NCI-H510A treated with DMSO at 0.1 percent for 48 hours (cell line): Measurements from ENCODE around the gene ZNHIT2.

Experiments used
- DNase-seq: peaks from one replicate; lab custom pipeline; 2025; lab: John Stamatoyannopoulos, UW

Gene ZNHIT2

GRCh38 chr11:65134240-65134951 is 16.9 kb upstream of the ZNHIT2 start, which contains the start of gene SYVN1:
TSS of gene SYVN1 (minus strand) at chr11:65134519. CDS start at chr11:65133601, 918 bp downstream.
- DNase-seq = peak; percentile 94

DNA sequence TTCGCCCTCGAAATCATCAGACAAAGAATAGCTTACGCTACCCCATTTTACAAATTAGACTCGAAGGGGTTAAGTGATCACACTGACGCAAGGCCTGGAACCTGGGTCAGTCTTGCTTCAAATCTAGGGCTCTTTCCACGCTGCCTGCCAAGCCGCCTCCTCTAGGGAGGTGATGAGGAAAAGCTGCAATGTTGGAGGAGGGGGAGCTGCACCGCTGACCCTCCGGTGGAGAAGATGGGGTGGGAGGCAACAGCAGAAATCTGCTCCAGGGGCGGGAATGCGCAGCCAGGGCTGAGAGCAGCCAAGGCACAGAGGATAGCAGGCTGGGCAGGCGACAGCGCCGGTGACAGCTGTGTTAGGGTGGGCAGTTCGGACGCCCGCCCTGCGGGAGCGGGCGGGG is 16.2 kb upstream of the ZNHIT2 start:
- no peak for DNase-seq

GRCh38 chr11:65132988-65133700 is 15.6 kb upstream of the ZNHIT2 start:
- peak; percentile 26 for DNase-seq

GRCh38 chr11:65132238-65132987 is 14.9 kb upstream of the ZNHIT2 start:
- no peak for DNase-seq

DNA sequence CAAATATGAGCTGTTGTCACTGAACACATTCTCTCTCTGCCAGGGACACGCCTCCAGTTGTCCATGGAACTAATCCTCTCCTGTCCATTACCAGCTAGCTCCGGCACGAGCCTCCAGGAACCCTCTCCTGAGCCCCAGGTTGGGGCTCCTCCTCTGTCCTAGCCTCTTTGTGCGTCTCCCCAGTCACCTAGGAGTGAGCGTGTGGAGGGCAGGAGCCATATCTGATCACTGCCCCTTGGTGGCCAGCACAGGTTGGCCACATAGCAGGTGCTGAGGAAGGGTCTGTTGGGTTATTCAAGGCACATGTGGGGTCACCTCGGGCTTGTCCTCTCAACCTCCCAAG is 14.4 kb upstream of the ZNHIT2 start:
- DNase-seq = no peak

GRCh38 chr11:65131417-65131776 is 13.9 kb upstream of the ZNHIT2 start:
- no peak for DNase-seq

GRCh38 chr11:65130631-65131416 is 13.3 kb upstream of the ZNHIT2 start:
- DNase-seq = no peak

DNA sequence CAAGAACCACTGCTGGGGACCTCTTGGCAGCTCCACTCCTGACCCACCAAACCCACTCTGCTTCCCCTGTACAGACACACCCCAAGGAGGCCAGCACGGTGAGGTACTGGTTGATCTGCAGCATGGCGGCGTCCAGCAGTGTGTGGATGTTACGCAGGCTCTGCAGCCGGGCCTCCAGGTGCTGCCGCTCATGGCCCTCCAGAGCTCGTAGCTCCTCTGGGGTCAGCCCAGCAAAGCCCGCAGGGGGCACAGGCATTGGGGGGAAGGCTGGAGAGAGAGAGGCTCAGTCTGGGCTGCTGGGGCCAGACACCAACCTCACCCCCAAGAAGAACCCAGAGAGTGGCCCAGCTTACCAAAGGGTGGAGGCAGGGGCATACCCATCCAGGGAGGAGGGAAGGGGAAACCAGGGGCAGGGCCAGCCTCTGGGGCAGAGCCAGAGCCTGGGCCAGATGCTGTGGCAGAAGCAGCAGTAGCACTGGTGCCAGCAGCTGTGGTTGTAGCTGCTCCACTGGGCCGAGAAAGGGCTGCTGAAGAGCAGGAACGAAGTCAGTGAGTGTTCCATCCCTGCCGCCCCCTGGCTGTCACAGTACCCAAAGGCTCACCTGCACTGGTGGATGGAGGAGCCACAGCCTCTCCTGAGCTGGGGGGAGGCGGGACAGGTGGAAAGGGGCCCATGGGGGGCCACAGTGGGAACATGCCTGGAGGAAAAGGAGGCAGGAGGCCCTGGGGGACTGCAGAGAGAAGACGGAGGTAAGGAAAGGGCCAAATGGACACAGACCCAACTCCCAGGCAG is 12.3 kb upstream of the ZNHIT2 start:
- no peak for DNase-seq

DNA sequence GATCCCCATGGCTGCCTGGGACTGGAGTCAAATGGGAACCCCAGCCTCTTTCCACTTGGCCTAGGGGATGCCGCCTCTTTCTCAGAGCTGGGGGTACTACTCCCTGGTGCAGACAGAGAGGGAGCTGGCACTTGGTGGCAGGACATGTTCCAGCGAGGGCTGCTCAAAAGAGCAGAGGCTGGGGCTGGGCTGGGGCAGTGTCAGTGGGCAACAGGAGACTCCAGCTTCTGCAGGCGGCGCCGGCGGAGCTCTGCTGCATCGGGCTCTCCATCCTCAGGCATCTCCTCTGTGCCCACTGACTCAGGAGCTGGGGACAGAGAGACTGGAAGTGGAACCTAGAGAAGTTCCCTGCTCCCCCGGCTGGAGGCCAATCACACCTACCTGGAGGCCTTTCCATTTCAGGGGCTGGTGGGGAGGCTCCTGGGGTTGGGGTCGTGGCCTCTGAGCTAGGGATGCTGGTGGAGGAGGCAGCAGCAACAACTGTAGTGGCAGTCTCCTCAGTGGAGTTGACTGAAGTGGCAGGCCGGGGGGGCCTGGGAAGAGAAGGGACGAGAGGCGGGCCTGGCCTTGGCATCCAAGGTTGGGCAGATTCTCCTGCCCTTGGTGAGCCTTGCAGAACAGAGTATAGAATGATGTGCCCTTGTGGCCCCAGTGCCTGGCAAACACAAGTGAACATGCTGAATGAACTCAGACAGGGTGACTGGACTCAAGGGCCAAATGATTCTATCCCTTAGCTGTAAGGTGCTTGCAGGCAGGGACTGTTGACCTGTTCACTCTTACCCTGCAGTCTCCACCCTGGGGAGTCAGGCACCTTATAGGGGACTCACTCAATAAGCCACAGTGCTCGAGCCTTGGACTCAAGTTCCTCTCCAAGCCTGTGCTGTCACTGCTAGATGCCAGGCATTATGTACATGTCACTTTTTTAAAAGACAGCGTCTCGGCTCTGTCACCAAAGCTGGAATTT is 11.0 kb upstream of the ZNHIT2 start:
- no peak for DNase-seq

DNA sequence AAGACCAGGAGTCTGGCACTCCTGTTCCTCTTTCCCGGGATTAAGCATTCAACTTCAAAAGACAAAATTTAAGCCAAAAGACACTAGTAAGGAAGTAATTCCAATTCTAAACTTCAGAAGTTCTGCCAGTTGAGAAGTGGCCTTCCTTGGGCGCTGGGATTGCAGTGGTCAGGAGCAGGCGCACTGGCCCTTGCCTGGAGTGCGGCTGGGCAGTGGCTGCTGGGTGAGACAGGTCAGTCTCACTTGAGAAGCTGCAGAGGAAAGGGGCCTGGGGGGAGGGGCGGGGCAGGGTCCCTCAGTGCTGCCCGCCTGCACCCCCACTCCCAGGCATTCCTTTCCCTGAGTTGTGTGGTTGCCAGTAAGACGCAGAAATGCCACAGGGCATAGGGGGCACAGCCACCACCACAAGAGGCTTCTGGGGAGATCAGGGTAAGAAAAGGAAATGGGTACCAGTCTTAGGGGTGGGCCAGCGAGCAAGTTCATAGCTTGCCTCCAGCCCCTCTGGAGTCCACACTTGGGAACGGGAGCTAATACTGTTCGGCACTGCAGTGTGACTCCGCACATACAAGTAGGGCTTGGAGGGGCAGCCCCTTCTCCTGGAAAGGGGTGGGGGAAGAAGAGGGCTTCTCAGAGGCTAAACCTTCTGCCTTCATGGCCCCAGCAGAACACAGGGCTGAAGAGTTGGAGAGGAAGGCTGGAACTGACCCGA is 10.1 kb upstream of the ZNHIT2 start:
- no peak for DNase-seq

DNA sequence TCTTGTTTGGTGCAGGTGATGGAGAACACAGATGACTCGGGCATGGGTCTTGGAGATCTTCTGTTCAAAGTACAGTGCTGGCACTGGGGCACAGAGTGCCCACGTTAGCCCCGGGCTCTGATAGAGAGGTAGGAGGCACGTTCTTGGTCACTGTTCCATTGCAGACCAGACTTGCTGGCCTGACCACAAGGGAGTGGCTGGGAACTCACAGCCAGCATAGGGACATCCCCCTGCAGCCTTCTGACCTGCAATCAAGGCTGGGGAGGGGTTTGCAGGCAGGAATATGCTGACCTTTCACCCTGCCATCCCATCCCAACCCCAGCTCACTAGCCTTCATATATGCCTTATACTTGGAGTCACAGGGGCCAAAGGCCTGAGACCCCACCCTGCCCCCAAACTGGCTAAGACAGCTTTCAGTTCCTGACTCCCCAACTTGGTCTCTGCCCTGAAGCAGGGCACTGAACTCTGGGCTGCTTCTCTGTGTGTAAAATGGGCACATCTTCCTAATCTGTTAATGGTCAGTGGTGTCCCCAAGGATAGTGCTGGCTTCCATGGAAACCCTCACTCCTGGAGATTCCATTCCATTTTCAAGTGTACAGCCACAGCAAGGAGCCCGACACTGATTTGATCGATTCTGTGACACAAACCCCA is 9.2 kb upstream of the ZNHIT2 start:
- no peak for DNase-seq

GRCh38 chr11:65125197-65126056 is 7.9 kb upstream of the ZNHIT2 start:
- no peak for DNase-seq

DNA sequence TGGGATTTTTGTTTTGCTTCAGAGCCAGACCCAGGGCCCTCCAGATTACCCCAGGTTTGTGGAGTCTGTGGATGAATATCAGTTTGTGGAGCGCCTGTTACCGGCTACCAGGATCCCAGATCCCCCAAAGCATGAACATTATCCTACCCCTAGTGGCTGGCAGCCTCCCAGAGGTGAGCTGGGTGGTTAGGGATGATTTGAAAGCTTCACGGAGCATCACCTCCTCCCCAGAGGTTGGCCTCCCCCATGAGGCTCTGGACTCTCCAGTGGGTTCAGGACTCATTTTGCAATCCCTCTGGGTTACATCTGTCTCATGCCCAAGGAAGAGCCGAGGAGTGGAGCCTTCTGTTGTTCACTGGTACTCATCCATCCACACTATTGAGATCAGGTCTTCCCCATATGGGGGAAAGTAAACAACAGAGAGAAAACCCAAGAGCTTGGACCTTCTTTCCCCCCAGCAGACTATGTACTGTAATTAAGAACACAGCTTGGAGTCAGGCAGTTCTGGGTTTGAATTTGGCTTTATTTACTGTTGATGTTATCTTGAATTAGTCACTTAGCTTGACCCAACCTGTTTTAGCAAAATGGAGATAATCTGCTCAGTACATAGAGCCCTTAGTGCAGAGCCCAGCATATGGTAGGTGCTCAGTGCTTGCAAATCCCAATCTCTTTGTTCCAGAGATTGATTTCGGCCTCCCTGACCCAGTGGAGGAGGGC is 7.1 kb upstream of the ZNHIT2 start:
- DNase-seq = no peak

DNA sequence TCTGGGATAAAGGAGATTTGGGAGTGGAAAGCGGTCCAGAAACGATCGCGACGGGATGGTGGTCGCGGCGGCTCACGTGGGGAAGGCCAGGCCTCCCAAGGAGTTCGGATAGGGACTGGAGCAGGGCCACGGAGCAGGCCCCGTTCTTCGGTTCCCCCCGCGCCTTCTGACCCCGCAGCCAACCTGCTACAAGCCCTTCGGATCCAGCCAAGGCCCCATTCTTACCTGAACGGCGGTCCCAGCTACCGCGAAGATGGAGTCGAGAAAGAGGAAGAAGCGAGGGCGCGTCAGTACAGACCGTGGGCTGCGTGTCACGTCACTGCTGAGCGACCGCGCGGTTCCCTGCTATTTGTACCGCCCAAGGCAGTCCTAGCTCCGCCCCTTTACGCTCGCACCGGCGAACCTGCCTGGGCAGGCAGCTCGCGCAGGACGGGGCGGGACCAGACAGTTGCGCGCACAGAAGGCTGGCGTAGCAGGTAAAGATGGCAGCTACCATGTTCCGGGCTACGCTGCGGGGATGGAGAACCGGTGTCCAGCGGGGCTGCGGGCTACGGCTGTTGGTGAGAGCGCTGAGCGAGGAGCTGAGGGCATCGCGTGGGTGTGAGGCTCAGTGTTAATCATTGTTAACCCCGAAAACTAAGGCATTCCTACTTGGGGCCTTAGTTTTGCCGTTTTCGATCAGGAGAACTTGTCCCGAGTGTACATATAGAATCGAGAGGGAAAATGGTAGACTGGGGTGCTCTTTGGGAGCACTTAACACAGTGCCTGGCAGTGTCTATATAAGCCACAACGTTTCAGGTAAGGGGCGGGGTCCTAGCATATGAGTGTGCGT is 4.6 kb upstream of the ZNHIT2 start, which contains the start of the genes FAU and MRPL49:
Gene FAU (minus strand): TSS at position 270 of the 832 bp plus-strand sequence. CDS start 321 bp downstream, outside the sequence.
Gene MRPL49 (plus strand): TSS at position 457 of the 832 bp plus-strand sequence. CDS start 26 bp downstream, at position 483.
- peak; percentile 98 for DNase-seq

DNA sequence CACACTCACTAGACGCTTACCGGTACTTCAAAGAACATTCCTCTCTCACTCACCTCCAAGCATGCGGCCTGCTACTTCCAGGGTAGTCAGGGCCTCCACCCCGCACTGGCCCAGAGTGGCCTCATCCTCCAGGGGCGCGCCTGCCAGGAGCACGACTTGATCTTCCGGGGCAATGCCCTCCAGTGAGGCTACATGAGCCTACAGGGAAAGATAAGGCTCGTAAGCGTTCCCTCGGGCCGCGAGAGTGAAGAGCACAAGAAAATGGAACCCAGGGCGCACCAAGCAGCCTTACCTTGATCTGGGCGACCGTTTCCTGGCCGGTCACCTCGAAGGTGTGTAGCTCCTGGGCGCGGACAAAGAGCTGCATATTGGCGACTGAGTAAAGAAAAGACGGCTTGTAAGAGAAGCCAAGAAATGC is 4.0 kb upstream of the ZNHIT2 start:
- DNase-seq = no peak

DNA sequence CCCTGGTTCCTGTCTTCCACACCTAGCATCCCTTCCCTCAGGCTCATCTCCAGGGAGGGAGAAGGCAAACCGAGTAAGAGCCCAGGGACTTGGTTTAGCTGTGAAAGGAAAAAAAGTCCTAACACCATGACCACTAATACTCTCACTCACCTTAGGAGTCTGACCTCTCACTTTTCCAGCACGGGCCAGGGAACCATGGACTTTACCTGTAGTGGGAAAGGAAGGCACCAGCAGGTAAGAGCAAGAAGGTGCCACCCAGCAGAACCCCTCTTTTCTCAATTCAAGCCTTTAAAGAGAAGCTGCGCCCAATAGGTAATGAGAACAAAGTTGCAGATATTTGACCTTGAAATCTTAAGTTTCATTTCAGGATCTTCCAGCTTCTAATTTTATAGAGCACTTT is 3.3 kb upstream of the ZNHIT2 start:
- no peak for DNase-seq
